GM19328 (cell line): ENCODE results near the gene RNF32.
"Not testable (repeated sequence)": the region's sequence is repeated elsewhere in the genome, so short reads cannot be mapped to it uniquely, and the experiment has no call there.

Source experiments
- ATAC-seq: cut with Tn5 transposase; IDR thresholded peaks from one replicate; pipeline ENCODE4 v1.9.1; 2021; ENCODE audit warnings: mild to moderate bottlenecking, moderate library complexity; ENCODE audit not compliant: unreplicated experiment

RNF32 gene

GRCh38 chr7:156669035-156669828 is 28.7 kb downstream of the RNF32 start:
- no peak for ATAC-seq

- ATAC-seq = no peak
Observed at GRCh38 chr7:156673454-156673853, 32.9 kb downstream of the RNF32 start.

- no peak for ATAC-seq
Observed at GRCh38 chr7:156673902-156674301, 33.3 kb downstream of the RNF32 start.

GRCh38 chr7:156675721-156676120 is 35.1 kb downstream of the RNF32 start:
- ATAC-seq = no peak

- ATAC-seq = no peak
Observed at GRCh38 chr7:156676263-156676662, 35.7 kb downstream of the RNF32 start.

GRCh38 chr7:156677374-156678054 is 36.9 kb downstream of the RNF32 start:
- no peak for ATAC-seq

GRCh38 chr7:156680281-156680680 is 39.7 kb downstream of the RNF32 start:
- ATAC-seq = no peak

- ATAC-seq = no peak
Observed at GRCh38 chr7:156682928-156683327, 42.4 kb downstream of the RNF32 start.

GRCh38 chr7:156684251-156684650 is 43.7 kb downstream of the RNF32 start:
- ATAC-seq = no peak

- ATAC-seq = no peak
Observed at GRCh38 chr7:156684661-156685060, 44.1 kb downstream of the RNF32 start.

- no peak for ATAC-seq
Observed at GRCh38 chr7:156691764-156692163, 51.2 kb downstream of the RNF32 start.

GRCh38 chr7:156692849-156693248 is 52.3 kb downstream of the RNF32 start:
- ATAC-seq = no peak

GRCh38 chr7:156693627-156694026 is 53.1 kb downstream of the RNF32 start:
- no peak for ATAC-seq

- not testable (repeated sequence) for ATAC-seq
Observed at GRCh38 chr7:156697283-156697682, 56.7 kb downstream of the RNF32 start.

- ATAC-seq = not testable (repeated sequence)
Observed at GRCh38 chr7:156698512-156698911, 57.9 kb downstream of the RNF32 start.

GRCh38 chr7:156701787-156702186 is 61.2 kb downstream of the RNF32 start:
- ATAC-seq = not testable (repeated sequence)

- no peak for ATAC-seq
Observed at GRCh38 chr7:156702399-156702798, 61.8 kb downstream of the RNF32 start.

- ATAC-seq = no peak
Observed at GRCh38 chr7:156703209-156703608, 62.6 kb downstream of the RNF32 start.

- ATAC-seq = no peak
Observed at GRCh38 chr7:156703773-156704482, 63.4 kb downstream of the RNF32 start.

GRCh38 chr7:156722043-156722826 is 81.7 kb downstream of the RNF32 start:
- no peak for ATAC-seq

GRCh38 chr7:156725073-156725472 is 84.5 kb downstream of the RNF32 start:
- no peak for ATAC-seq
